Stimulated activated memory B cell treated with anti-CD40 and anti-IgM and Interleukin-4, amounts not matched to agents 10 μg/mL and 1 μg/mL and 100 μg/mL, for 72 hours (primary cell): ENCODE data around the gene SATB2.

Experiments used
- ATAC-seq: fragments of 150-1000 bp; cut with Tn5 transposase; 2 replicates; pipeline ENCODE4 v1.10.0; 2021
- H3K27ac Mint-ChIP-seq: one replicate; pipeline ENCODE4 v1.8.0; 2022; ENCODE audit warnings: mild to moderate bottlenecking, mixed read lengths
- H3K27me3 Mint-ChIP-seq: one replicate; pipeline ENCODE4 v1.8.0; 2022; ENCODE audit warnings: mixed read lengths
- H3K36me3 Mint-ChIP-seq: one replicate; pipeline ENCODE4 v1.8.0; 2022; ENCODE audit warnings: mixed read lengths
- H3K4me1 Mint-ChIP-seq: one replicate; pipeline ENCODE4 v1.8.0; 2022; ENCODE audit warnings: mixed read lengths
- H3K4me3 Mint-ChIP-seq: one replicate; pipeline ENCODE4 v1.8.0; 2022; ENCODE audit warnings: mild to moderate bottlenecking, moderate library complexity, mixed read lengths
- H3K9me3 Mint-ChIP-seq: one replicate; pipeline ENCODE4 v1.8.0; 2022; ENCODE audit warnings: mixed read lengths

SATB2 gene

DNA sequence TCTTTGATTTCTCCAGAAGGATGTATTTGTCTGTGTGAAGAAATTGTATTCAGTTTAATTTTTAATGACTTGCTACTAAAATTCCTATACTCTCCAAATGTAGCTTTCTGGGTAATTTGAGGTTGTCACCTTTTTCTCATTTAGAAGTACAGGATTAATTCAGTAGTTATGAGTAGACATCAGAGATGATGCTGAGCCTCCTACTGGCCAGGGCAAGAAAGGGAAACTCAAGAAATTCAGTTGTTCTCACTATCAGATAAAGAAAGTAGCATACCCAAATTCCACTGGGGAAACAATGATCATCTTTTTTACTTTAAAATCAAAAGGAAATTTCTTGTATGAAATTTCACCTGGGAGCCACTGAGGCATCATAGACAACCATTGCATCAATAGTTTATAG, 199.4 kb downstream of the SATB2 start:
- Mint-ChIP-seq H3K36me3 (no peaks in the 10 kb centered on the region), H3K27ac (no peak overlapping the region), H3K9me3 (peaks cover 8% of the 10 kb centered on the region), H3K4me3 (no peak overlapping the region), H3K27me3 (no peaks in the 10 kb centered on the region), H3K4me1 (no peaks in the 10 kb centered on the region)
- ATAC-seq, result no peak

DNA sequence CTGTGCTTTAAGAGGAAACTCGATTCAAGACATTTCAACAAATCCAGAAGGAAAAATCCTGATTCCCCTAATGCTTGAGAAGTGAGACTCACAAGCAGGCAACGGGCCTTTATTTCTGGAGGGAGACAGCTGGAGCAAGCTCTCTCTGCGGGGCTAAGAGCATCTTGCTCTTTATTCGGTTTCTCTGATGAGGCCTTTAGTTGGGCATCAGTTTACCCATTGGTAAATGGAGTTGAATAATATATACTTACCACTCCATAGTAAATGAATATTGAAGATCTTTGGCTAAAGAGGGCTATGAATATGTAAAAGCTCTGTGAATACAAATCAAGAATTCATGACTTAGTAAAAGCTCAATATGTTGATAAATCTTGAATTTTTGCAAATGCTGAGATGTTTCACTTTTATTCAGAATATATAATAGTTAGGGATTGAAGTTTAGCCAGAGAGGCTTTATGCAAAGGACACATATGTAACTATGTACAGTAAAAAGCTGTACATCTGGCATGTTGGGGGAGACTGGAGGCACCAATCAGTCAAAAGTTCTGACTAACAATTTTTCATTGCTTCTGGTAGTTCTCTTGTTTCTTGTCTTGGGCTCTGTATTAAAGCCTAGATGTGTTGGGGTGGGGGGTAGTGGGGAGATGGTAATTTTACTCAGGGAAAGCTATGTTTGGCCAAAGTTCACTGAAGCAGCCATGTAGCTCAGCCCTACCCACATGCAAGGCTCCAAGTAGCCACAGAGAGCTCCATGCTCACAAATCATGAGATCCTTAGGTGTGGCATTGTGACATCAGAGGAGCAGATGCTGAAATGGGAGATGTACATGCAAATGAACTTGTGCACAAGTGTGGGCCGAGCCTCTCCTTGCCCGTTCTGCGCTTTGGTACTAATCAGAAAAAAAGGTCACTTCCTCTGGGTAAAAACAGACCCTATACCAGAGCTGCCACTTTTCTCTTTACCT, 200.2 kb downstream of the SATB2 start:
- Mint-ChIP-seq H3K27ac (no peak overlapping the region), H3K4me3 (no peak overlapping the region), H3K27me3 (no peaks in the 10 kb centered on the region), H3K4me1 (no peaks in the 10 kb centered on the region), H3K36me3 (no peaks in the 10 kb centered on the region), H3K9me3 (peaks cover 5% of the 10 kb centered on the region)
- ATAC-seq, result no peak

DNA sequence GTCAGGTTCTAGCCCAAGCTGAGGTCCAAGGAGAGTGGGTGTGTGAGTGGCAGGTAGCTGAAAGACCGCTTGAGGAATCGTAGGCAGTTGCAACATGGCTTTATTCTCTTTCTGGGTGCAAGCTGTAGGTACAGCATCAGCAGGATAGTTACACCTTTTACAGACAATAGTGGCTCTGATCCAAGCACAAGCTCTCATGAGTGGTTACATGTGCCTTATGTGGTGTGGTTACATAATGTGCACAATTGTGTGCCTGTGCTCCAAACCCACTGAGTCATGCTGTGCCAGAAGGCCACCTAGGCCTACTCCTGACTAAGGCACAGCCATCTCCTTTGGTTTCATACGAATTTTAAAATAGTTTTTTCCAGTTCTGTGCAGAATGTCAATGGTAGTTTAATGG, 227.6 kb downstream of the SATB2 start:
- Mint-ChIP-seq H3K4me3 (no peak overlapping the region), H3K27me3 (no peaks in the 10 kb centered on the region), H3K27ac (no peak overlapping the region), H3K9me3 (no peaks in the 10 kb centered on the region), H3K36me3 (no peaks in the 10 kb centered on the region), H3K4me1 (no peaks in the 10 kb centered on the region)
- ATAC-seq, result no peak

DNA sequence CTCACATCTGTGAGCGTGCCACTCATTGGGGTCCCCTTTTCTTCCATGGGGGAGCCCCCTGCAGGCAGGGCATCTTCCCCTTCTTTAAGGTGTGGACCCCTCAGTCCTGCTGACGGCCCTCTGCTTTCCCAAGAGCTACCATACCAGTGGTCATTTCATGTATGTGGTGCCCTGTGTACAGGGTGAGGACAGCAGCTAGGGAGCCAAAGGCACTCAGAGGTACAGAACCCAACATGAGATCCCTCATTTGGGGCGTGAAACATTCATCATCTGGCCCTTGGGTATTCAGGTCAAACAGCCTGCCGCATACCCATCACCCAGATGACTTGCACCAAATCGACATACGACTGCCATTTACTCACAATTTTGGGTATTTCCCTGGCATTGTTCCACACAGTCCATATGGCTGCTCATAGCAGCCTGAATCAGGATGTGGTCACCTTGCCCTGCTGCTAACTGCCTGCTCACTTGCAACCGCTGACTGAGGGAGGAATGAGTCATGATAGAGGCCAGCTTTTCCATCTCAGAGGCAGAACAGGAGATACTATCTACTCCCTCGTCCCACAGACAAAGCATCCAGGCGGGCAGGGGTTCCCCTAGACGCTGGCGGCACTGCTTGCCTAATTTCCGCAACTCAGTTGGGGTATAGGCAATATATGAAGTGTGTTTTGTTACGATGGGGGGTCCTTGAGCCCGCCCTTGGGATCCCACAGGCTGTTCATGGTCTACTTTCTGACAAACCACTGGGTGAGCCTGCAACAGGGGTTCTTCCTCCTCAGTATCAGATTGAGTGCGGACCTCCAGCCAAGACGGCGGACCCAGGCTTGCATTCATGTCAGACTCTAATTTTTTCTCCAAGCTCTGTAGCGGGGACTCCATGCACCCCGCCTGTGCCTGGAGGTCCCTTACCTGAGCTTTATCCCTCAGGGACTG, 228.6 kb downstream of the SATB2 start:
- Mint-ChIP-seq H3K9me3 (no peaks in the 10 kb centered on the region), H3K27me3 (no peaks in the 10 kb centered on the region), H3K27ac (no peak overlapping the region), H3K4me3 (no peak overlapping the region), H3K4me1 (no peaks in the 10 kb centered on the region), H3K36me3 (no peaks in the 10 kb centered on the region)
- no peak for ATAC-seq

DNA sequence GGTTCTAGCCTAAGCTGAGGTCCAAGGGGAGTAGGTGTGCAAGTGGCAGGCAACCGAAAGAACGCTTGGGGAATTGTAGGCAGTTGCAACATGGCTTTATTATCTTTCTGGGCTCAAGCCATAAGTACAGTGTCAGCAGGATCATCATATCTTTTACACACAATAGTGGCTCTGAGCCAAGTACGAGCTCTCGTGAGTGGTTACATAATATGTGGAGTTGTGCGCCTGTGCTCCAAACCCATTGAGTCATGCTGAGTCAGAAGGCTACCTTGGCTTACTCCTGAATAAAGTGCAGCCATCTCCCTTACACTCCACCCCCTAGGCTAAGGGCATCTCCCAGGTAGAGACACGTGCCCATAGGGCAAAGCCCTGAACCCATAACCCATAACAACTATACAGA, 233.9 kb downstream of the SATB2 start:
- ATAC-seq, result no peak
- no peak overlapping the region for H3K4me3 Mint-ChIP-seq
- no peaks in the 10 kb centered on the region for H3K4me1 Mint-ChIP-seq
- no peaks in the 10 kb centered on the region for H3K9me3 Mint-ChIP-seq
- H3K36me3 Mint-ChIP-seq, result no peaks in the 10 kb centered on the region
- no peak overlapping the region for H3K27ac Mint-ChIP-seq
- H3K27me3 Mint-ChIP-seq, result no peaks in the 10 kb centered on the region

DNA sequence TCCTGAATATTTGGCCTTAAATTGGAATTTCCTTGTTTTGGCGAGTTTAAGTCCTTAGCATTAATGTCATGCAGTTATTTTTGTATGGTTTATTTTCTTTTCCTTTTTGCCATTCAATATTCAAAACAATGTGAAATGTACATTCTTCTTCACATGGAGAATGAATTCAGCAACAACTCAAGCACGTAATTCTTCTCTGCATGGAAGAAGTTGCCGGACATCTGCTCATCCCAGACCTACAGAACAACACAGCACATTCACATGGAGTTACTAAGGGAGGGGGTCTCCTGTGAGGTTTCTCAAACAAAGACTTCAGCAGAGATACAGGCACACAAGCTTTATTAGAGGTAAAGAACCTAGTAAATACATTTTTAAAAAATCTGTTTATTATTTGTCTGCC, 236.8 kb downstream of the SATB2 start:
- Mint-ChIP-seq H3K27me3 (no peaks in the 10 kb centered on the region), H3K36me3 (no peaks in the 10 kb centered on the region), H3K9me3 (peaks cover 4% of the 10 kb centered on the region), H3K4me1 (no peaks in the 10 kb centered on the region), H3K4me3 (no peak overlapping the region), H3K27ac (no peak overlapping the region)
- ATAC-seq, result no peak

DNA sequence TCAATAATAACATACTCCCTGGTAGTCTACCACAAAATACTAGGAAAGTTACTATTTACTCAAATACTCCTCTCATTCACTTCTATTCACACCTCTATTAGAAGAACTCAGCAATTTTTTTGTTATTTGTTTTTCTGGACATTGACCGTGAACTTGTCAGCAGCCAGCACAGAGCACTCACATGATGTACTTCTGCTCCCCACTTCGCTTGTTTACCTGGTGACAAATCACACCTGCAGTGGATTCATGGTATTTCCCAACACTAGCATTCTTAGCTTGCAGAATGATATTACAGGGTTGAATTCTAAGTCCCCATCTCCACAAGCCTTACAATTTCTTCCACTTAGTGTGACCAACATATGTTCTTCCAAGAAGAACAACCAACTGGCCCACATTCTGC, 238.2 kb downstream of the SATB2 start:
- ATAC-seq, result no peak
- Mint-ChIP-seq H3K27me3 (no peaks in the 10 kb centered on the region), H3K36me3 (no peaks in the 10 kb centered on the region), H3K27ac (no peak overlapping the region), H3K9me3 (peaks cover 4% of the 10 kb centered on the region), H3K4me3 (no peak overlapping the region), H3K4me1 (no peaks in the 10 kb centered on the region)
